Measurements from ENCODE around the gene SLC43A2.

SLC43A2 gene

GRCh38 chr17:1559047-1560043, 69.3 kb downstream of the SLC43A2 start:
- TF ChIP-seq CTCF (IDR thresholded peaks at IDR 0.05; ENCODE audit: insufficient read depth, low read length, missing control alignments) = no peak
- no peak overlapping the region for H3K4me3 ChIP-seq (ENCODE audit: low read depth, low read length)
- POLR2A ChIA-PET = no interaction called here
- CTCF ChIA-PET = interaction anchor here (1.0 to 1.3 kb wide), 2 partner anchors 71 to 89 kb away, joined by 5 to 7 read pairs; no protein-coding TSS in a partner anchor
- no peak for DNase-seq (ENCODE audit: low read depth, low spot score)

DNA sequence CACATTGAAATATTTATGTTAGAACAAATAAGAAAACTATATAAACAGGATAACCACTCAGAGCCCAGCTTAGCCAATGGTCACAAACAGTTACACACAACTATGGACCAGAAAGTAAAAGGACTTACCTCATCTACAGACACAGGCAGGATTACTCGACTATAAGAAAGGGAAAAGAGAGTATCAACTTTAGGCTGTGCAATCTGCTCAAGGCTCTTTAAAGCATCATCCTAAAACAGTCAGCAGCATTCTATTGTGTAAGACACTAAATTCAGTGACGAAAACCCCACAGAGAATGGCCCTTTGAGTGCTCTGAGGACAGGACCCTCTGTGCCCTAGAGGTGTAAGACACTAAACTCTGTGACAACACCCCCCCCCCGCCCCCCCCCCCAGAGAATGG, 70.2 kb downstream of the SLC43A2 start:
- DNase-seq (ENCODE audit: low read depth, low spot score) = no peak
- ChIA-PET POLR2A (no interaction called here), CTCF (no interaction called here)
- TF ChIP-seq CTCF (IDR thresholded peaks at IDR 0.05; ENCODE audit: insufficient read depth, low read length, missing control alignments) = no peak
- H3K4me3 ChIP-seq (ENCODE audit: low read depth, low read length) = no peak overlapping the region

GRCh38 chr17:1557355-1558095, 71.1 kb downstream of the SLC43A2 start:
- ChIA-PET CTCF (no interaction called here), POLR2A (no interaction called here)
- H3K4me3 ChIP-seq (ENCODE audit: low read depth, low read length) = no peak overlapping the region
- no peak for TF ChIP-seq CTCF (IDR thresholded peaks at IDR 0.05; ENCODE audit: insufficient read depth, low read length, missing control alignments)
- no peak for DNase-seq (ENCODE audit: low read depth, low spot score)

DNA sequence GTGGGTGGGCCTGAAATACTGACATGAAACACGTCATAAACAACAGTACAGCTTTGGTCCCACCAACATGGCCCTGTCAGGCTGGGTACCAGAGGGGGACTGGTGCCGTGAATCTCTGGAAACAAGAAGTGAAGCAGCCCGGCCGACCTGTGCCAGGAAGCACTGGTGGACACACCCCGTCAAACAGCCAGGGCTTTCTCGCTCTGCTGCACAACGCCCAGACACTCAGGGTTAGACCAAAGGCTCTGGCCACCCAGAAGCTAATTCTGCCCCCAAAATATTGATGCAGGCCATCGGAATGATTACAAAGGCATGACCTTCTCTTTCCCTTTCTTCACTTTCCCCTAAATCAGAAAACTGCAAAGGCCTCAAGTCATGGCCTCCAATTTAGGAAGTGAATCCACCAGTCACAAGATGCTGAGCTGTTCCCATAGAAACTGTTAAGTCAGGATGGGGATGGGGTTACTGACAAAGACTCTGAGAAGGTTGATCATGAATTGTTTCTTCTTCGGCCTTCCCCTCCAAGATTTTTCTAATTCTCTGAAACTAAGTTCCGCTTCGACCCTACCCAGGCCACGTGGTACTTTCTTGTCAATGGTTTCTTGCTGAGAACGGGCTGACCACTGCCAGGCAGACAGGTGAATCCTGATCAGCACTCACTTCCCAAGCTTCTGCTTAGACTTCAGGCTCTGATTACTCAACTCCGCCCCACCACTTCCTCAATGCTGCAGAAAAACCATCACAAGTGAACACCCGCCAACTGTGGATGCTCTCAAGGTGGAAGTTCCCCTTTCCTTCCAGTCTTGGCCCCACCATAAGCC, 72.8 kb downstream of the SLC43A2 start:
- TF ChIP-seq CTCF (IDR thresholded peaks at IDR 0.05; ENCODE audit: insufficient read depth, low read length, missing control alignments) = no peak
- ChIA-PET CTCF (interaction anchor here (1.7 kb wide), 1 partner anchor 18 kb away, joined by 6 read pairs; no protein-coding TSS in a partner anchor), POLR2A (no interaction called here)
- H3K4me3 ChIP-seq (ENCODE audit: low read depth, low read length) = no peak overlapping the region
- DNase-seq (ENCODE audit: low read depth, low spot score) = no peak

DNA sequence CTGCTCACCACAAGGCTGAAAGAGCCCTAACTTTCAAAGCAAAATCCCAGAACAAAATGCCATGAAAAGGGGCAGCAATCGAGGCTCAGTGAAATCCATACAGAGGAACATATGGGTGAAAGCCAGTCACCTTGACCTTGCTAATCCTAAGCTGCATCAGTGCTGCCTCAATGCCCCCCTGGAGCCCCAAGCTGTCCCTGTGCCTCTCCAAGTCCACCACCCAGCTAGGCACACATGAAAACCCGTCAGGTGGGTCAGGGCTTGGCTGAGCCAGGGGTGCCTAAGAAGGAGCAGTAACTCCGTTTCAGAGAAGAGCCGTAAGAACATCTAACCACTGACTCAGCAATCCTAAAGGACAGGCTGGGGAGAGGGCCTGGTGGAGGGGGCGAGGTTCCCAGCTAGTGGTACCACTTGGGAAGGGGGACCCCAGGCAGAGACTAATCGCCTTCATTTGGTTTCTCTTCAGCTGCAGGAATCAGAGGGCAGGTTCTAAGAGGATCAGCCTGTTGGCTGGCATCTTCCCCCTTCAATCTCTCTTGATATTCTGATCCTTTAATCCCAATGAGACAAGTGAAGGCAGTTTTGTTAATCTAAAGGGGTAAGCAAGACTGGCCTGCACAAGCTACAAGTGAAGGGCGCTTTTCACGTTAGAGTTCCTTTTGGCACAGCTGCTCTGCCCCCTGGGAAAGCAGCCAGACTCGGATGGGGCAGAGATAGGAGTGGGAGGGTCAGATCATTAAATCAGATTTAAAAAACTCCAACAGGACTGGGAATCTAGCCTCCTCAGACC, 73.7 kb downstream of the SLC43A2 start:
- ChIA-PET CTCF (interaction anchor here (1.7 kb wide), 1 partner anchor 19 kb away, joined by 6 read pairs; no protein-coding TSS in a partner anchor), POLR2A (no interaction called here)
- TF ChIP-seq CTCF (IDR thresholded peaks at IDR 0.05; ENCODE audit: insufficient read depth, low read length, missing control alignments) = no peak
- H3K4me3 ChIP-seq (ENCODE audit: low read depth, low read length) = no peak overlapping the region
- no peak for DNase-seq (ENCODE audit: low read depth, low spot score)

All from AG04449 (cell line).